ENCODE measurements around the gene SHC3.

The SHC3 gene

GRCh38 chr9:89168901-89169813 is 9.5 kb downstream of the SHC3 start:
- H3K36me3 ChIP-seq (ENCODE audit: control insufficient read depth in 4 of 4, insufficient read depth in 4 of 4, low read length in 3 of 4), result no peaks in the 10 kb centered on the region
- H3K27me3 ChIP-seq (replicated peaks in 2 of 5; ENCODE audit: control insufficient read depth in 4 of 5, insufficient read depth in 5 of 5, low read length in 4 of 5), result peaks cover 0 to 30% (median 7%) of the 10 kb centered on the region in 5 experiments
- no peak overlapping the region for H3K4me3 ChIP-seq (ENCODE audit: control insufficient read depth in 1 of 7, extremely low read depth in 1 of 7, insufficient read depth in 4 of 7, low read depth in 2 of 7, low read length in 6 of 7)
- WGBS (ENCODE audit: insufficient coverage), result 97% methylated on average over 7 of the region's 9 CpGs
- H3K27ac ChIP-seq (ENCODE audit: insufficient read depth in 1 of 2, low read depth in 1 of 2, low read length in 2 of 2, poor library complexity in 1 of 2, severe bottlenecking in 2 of 2), result no peak overlapping the region
- DNase-seq, result no peak
- H3K4me1 ChIP-seq (ENCODE audit: control extremely low read depth in 1 of 4, control insufficient read depth in 4 of 4, insufficient read depth in 4 of 4, low read length in 3 of 4), result no peaks in the 10 kb centered on the region
- no peaks in the 10 kb centered on the region for H3K9me3 ChIP-seq (ENCODE audit: control extremely low read depth in 1 of 5, control insufficient read depth in 4 of 5, insufficient read depth in 2 of 5, low read depth in 1 of 5, low read length in 4 of 5)
- POLR2A ChIA-PET, result no interaction called here
- CTCF ChIA-PET, result no interaction called here

GRCh38 chr9:89167788-89168187 is 10.8 kb downstream of the SHC3 start:
- ChIA-PET POLR2A (no interaction called here), CTCF (interaction anchor here (1.2 kb wide), 1 partner anchor 15 kb away, joined by 3 read pairs; no protein-coding TSS in a partner anchor)
- 92% methylated on average over 5 of the region's 5 CpGs for WGBS (ENCODE audit: insufficient coverage)

GRCh38 chr9:89166852-89167251 is 11.8 kb downstream of the SHC3 start:
- DNase-seq, result no peak
- Histone ChIP-seq H3K9me3 (ENCODE audit: control extremely low read depth in 1 of 5, control insufficient read depth in 4 of 5, insufficient read depth in 2 of 5, low read depth in 1 of 5, low read length in 4 of 5) (no peaks in the 10 kb centered on the region), H3K27ac (ENCODE audit: insufficient read depth in 1 of 2, low read depth in 1 of 2, low read length in 2 of 2, poor library complexity in 1 of 2, severe bottlenecking in 2 of 2) (no peak overlapping the region), H3K36me3 (ENCODE audit: control insufficient read depth in 4 of 4, insufficient read depth in 4 of 4, low read length in 3 of 4) (no peaks in the 10 kb centered on the region), H3K27me3 (replicated peaks in 2 of 5; ENCODE audit: control insufficient read depth in 4 of 5, insufficient read depth in 5 of 5, low read length in 4 of 5) (peaks cover 0 to 21% (median 2%) of the 10 kb centered on the region in 5 experiments), H3K4me3 (ENCODE audit: control insufficient read depth in 1 of 7, extremely low read depth in 1 of 7, insufficient read depth in 4 of 7, low read depth in 2 of 7, low read length in 6 of 7) (no peak overlapping the region), H3K4me1 (ENCODE audit: control extremely low read depth in 1 of 4, control insufficient read depth in 4 of 4, insufficient read depth in 4 of 4, low read length in 3 of 4) (no peaks in the 10 kb centered on the region)
- CTCF ChIA-PET, result no interaction called here
- WGBS (ENCODE audit: insufficient coverage), result 92% methylated on average over 2 of the region's 4 CpGs
- POLR2A ChIA-PET, result no interaction called here

More at GRCh38 chr9:89167788-89168187, 10.8 kb downstream of the SHC3 start:
- Histone ChIP-seq H3K27me3 (replicated peaks in 2 of 5; ENCODE audit: control insufficient read depth in 4 of 5, insufficient read depth in 5 of 5, low read length in 4 of 5) (peaks cover 0 to 27% (median 7%) of the 10 kb centered on the region in 5 experiments), H3K9me3 (ENCODE audit: control extremely low read depth in 1 of 5, control insufficient read depth in 4 of 5, insufficient read depth in 2 of 5, low read depth in 1 of 5, low read length in 4 of 5) (no peaks in the 10 kb centered on the region), H3K27ac (ENCODE audit: insufficient read depth in 1 of 2, low read depth in 1 of 2, low read length in 2 of 2, poor library complexity in 1 of 2, severe bottlenecking in 2 of 2) (no peak overlapping the region), H3K4me1 (ENCODE audit: control extremely low read depth in 1 of 4, control insufficient read depth in 4 of 4, insufficient read depth in 4 of 4, low read length in 3 of 4) (no peaks in the 10 kb centered on the region), H3K36me3 (ENCODE audit: control insufficient read depth in 4 of 4, insufficient read depth in 4 of 4, low read length in 3 of 4) (no peaks in the 10 kb centered on the region), H3K4me3 (ENCODE audit: control insufficient read depth in 1 of 7, extremely low read depth in 1 of 7, insufficient read depth in 4 of 7, low read depth in 2 of 7, low read length in 6 of 7) (no peak overlapping the region)
- no peak for DNase-seq

- no peaks in the 10 kb centered on the region for H3K9me3 ChIP-seq (ENCODE audit: control extremely low read depth in 1 of 5, control insufficient read depth in 4 of 5, insufficient read depth in 2 of 5, low read depth in 1 of 5, low read length in 4 of 5)
- CTCF ChIA-PET, result no interaction called here
- POLR2A ChIA-PET, result no interaction called here
- H3K27me3 ChIP-seq (replicated peaks in 2 of 5; ENCODE audit: control insufficient read depth in 4 of 5, insufficient read depth in 5 of 5, low read length in 4 of 5), result peaks cover 0 to 22% (median 2%) of the 10 kb centered on the region in 5 experiments
- no peaks in the 10 kb centered on the region for H3K36me3 ChIP-seq (ENCODE audit: control insufficient read depth in 4 of 4, insufficient read depth in 4 of 4, low read length in 3 of 4)
- H3K4me1 ChIP-seq (ENCODE audit: control extremely low read depth in 1 of 4, control insufficient read depth in 4 of 4, insufficient read depth in 4 of 4, low read length in 3 of 4), result no peaks in the 10 kb centered on the region
- no peak for DNase-seq
- H3K4me3 ChIP-seq (ENCODE audit: control insufficient read depth in 1 of 7, extremely low read depth in 1 of 7, insufficient read depth in 4 of 7, low read depth in 2 of 7, low read length in 6 of 7), result no peak overlapping the region
- 96% methylated on average over 6 of the region's 6 CpGs for WGBS (ENCODE audit: insufficient coverage)
- no peak overlapping the region for H3K27ac ChIP-seq (ENCODE audit: insufficient read depth in 1 of 2, low read depth in 1 of 2, low read length in 2 of 2, poor library complexity in 1 of 2, severe bottlenecking in 2 of 2)
Observed at GRCh38 chr9:89165880-89166279, 12.7 kb downstream of the SHC3 start.

- no peak for DNase-seq
- Histone ChIP-seq H3K36me3 (ENCODE audit: control insufficient read depth in 4 of 4, insufficient read depth in 4 of 4, low read length in 3 of 4) (no peaks in the 10 kb centered on the region), H3K9me3 (ENCODE audit: control extremely low read depth in 1 of 5, control insufficient read depth in 4 of 5, insufficient read depth in 2 of 5, low read depth in 1 of 5, low read length in 4 of 5) (no peaks in the 10 kb centered on the region), H3K4me3 (ENCODE audit: control insufficient read depth in 1 of 7, extremely low read depth in 1 of 7, insufficient read depth in 4 of 7, low read depth in 2 of 7, low read length in 6 of 7) (no peak overlapping the region), H3K27me3 (replicated peaks in 2 of 5; ENCODE audit: control insufficient read depth in 4 of 5, insufficient read depth in 5 of 5, low read length in 4 of 5) (peaks cover 0 to 26% (median 2%) of the 10 kb centered on the region in 5 experiments), H3K27ac (ENCODE audit: insufficient read depth in 1 of 2, low read depth in 1 of 2, low read length in 2 of 2, poor library complexity in 1 of 2, severe bottlenecking in 2 of 2) (no peak overlapping the region), H3K4me1 (ENCODE audit: control extremely low read depth in 1 of 4, control insufficient read depth in 4 of 4, insufficient read depth in 4 of 4, low read length in 3 of 4) (no peaks in the 10 kb centered on the region)
- POLR2A ChIA-PET, result no interaction called here
- CTCF ChIA-PET, result no interaction called here
Observed at GRCh38 chr9:89165341-89165740, 13.3 kb downstream of the SHC3 start.

- Histone ChIP-seq H3K9me3 (ENCODE audit: control extremely low read depth in 1 of 5, control insufficient read depth in 4 of 5, insufficient read depth in 2 of 5, low read depth in 1 of 5, low read length in 4 of 5) (no peaks in the 10 kb centered on the region), H3K4me3 (ENCODE audit: control insufficient read depth in 1 of 7, extremely low read depth in 1 of 7, insufficient read depth in 4 of 7, low read depth in 2 of 7, low read length in 6 of 7) (no peak overlapping the region), H3K4me1 (ENCODE audit: control extremely low read depth in 1 of 4, control insufficient read depth in 4 of 4, insufficient read depth in 4 of 4, low read length in 3 of 4) (no peaks in the 10 kb centered on the region), H3K27me3 (replicated peaks in 2 of 5; ENCODE audit: control insufficient read depth in 4 of 5, insufficient read depth in 5 of 5, low read length in 4 of 5) (peaks cover 0 to 45% (median 11%) of the 10 kb centered on the region in 5 experiments), H3K36me3 (ENCODE audit: control insufficient read depth in 4 of 4, insufficient read depth in 4 of 4, low read length in 3 of 4) (no peaks in the 10 kb centered on the region), H3K27ac (ENCODE audit: insufficient read depth in 1 of 2, low read depth in 1 of 2, low read length in 2 of 2, poor library complexity in 1 of 2, severe bottlenecking in 2 of 2) (no peak overlapping the region)
- DNase-seq, result no peak
- POLR2A ChIA-PET, result no interaction called here
- 97% methylated on average over 8 of the region's 8 CpGs for WGBS (ENCODE audit: insufficient coverage)
- CTCF ChIA-PET, result no interaction called here
Observed at GRCh38 chr9:89161221-89161620, 17.4 kb downstream of the SHC3 start.

GRCh38 chr9:89160806-89161205 is 17.8 kb downstream of the SHC3 start:
- H3K27me3 ChIP-seq (replicated peaks in 2 of 5; ENCODE audit: control insufficient read depth in 4 of 5, insufficient read depth in 5 of 5, low read length in 4 of 5), result peaks cover 0 to 49% (median 11%) of the 10 kb centered on the region in 5 experiments
- no peak overlapping the region for H3K4me3 ChIP-seq (ENCODE audit: control insufficient read depth in 1 of 7, extremely low read depth in 1 of 7, insufficient read depth in 4 of 7, low read depth in 2 of 7, low read length in 6 of 7)
- no peak for DNase-seq
- no peaks in the 10 kb centered on the region for H3K4me1 ChIP-seq (ENCODE audit: control extremely low read depth in 1 of 4, control insufficient read depth in 4 of 4, insufficient read depth in 4 of 4, low read length in 3 of 4)
- ChIA-PET POLR2A (no interaction called here), CTCF (no interaction called here)
- WGBS (ENCODE audit: insufficient coverage), result 90% methylated on average over 5 of the region's 5 CpGs
- no peaks in the 10 kb centered on the region for H3K36me3 ChIP-seq (ENCODE audit: control insufficient read depth in 4 of 4, insufficient read depth in 4 of 4, low read length in 3 of 4)
- H3K27ac ChIP-seq (ENCODE audit: insufficient read depth in 1 of 2, low read depth in 1 of 2, low read length in 2 of 2, poor library complexity in 1 of 2, severe bottlenecking in 2 of 2), result no peak overlapping the region
- no peaks in the 10 kb centered on the region for H3K9me3 ChIP-seq (ENCODE audit: control extremely low read depth in 1 of 5, control insufficient read depth in 4 of 5, insufficient read depth in 2 of 5, low read depth in 1 of 5, low read length in 4 of 5)

Measured in common myeloid progenitor, CD34-positive (primary cell).